NCI-H748 (cell line): ENCODE measurements around the gene RBBP5.

ENCODE experiments used
- DNase-seq: peaks from one replicate; lab custom pipeline; 2025; ENCODE audit not compliant: unreplicated experiment; lab: John Stamatoyannopoulos, UW

Gene RBBP5

GRCh38 chr1:205057808-205058575, 63.8 kb downstream of the RBBP5 start:
- no peak for DNase-seq

- DNase-seq = no peak
These were observed 64.7 kb downstream of the RBBP5 start for GRCh38 chr1:205056956-205057568.

GRCh38 chr1:205056188-205056611, 65.6 kb downstream of the RBBP5 start:
- DNase-seq = no peak

- DNase-seq = no peak
These were observed 67.8 kb downstream of the RBBP5 start for GRCh38 chr1:205054013-205054412.

- DNase-seq = no peak
These were observed 68.5 kb downstream of the RBBP5 start for GRCh38 chr1:205053296-205053695.

GRCh38 chr1:205052690-205053089, 69.1 kb downstream of the RBBP5 start:
- no peak for DNase-seq

GRCh38 chr1:205049479-205049878, 72.3 kb downstream of the RBBP5 start:
- DNase-seq = no peak

GRCh38 chr1:205048382-205048781, 73.4 kb downstream of the RBBP5 start:
- no peak for DNase-seq

GRCh38 chr1:205047764-205048231, 74.0 kb downstream of the RBBP5 start:
- no peak for DNase-seq

- DNase-seq = no peak
These were observed 74.9 kb downstream of the RBBP5 start for GRCh38 chr1:205046870-205047269.

- no peak for DNase-seq
These were observed 76.6 kb downstream of the RBBP5 start for GRCh38 chr1:205045146-205045545.

GRCh38 chr1:205044741-205045140, 77.0 kb downstream of the RBBP5 start:
- no peak for DNase-seq

- no peak for DNase-seq
These were observed 77.9 kb downstream of the RBBP5 start for GRCh38 chr1:205043866-205044265.

- DNase-seq = peak; percentile 59
These were observed 78.6 kb downstream of the RBBP5 start, which contains the start of gene CNTN2 for GRCh38 chr1:205042911-205043806. Gene CNTN2, plus strand, starts transcription at chr1:205043212. Its CDS starts 9,974 bp downstream, at chr1:205053186.

GRCh38 chr1:205041998-205042910, 79.5 kb downstream of the RBBP5 start:
- DNase-seq = no peak

GRCh38 chr1:205041001-205041715, 80.6 kb downstream of the RBBP5 start:
- DNase-seq = no peak

- no peak for DNase-seq
These were observed 83.5 kb downstream of the RBBP5 start for GRCh38 chr1:205038132-205038786.

GRCh38 chr1:205037539-205037938, 84.2 kb downstream of the RBBP5 start:
- DNase-seq = no peak
